Caco-2 (cell line): ENCODE data around the gene FOCAD. TPM values are rescaled to one million over a fixed set of nuclear protein-coding genes. Genes with fewer than 3 reads are reported as not detected.

Experiments
- BruUV-seq: library from RNA; stranded (reverse); fragments of 400-500 nt; replicated peaks from 2 replicates; lab custom pipeline; 2021; lab: Mats Ljungman, UMichigan
- CTCF ChIA-PET: fragments of 300-600 bp; sonication (Branson Sonifier 250); formaldehyde crosslinking; loops from one replicate; lab custom pipeline; 2022; ENCODE audit warnings: antibody characterized with exemption; lab: Charles Lee
- POLR2A ChIA-PET: fragments of 300-600 bp; sonication (Branson Sonifier 250); formaldehyde crosslinking; loops from one replicate; lab custom pipeline; 2022; ENCODE audit warnings: antibody characterized with exemption; lab: Charles Lee
- DNase-seq, 2 experiments: peaks; one replicate each; pipeline versions ENCODE4 v3.0.0 to v3.0.0-alpha.2; 2020 to 2022
- H3K27me3 ChIP-seq: replicated peaks from 2 replicates; pipeline ENCODE4 v1.6.0; 2011; ENCODE audit warnings: low read length; ENCODE audit not compliant: control insufficient read depth, insufficient read depth
- H3K36me3 ChIP-seq: 2 replicates; pipeline ENCODE4 v1.5.1; 2011; ENCODE audit warnings: low read length; ENCODE audit not compliant: control insufficient read depth, insufficient read depth
- H3K4me1 ChIP-seq: fragments of 250-450 bp; sonication (Bioruptor Pico); 2 replicates; pipeline ENCODE4 v1.5.1; 2020; ENCODE audit warnings: mild to moderate bottlenecking
- H3K4me3 ChIP-seq: 2 replicates; pipeline ENCODE4 v1.5.1; 2011; ENCODE audit warnings: low read depth, mild to moderate bottlenecking, control low read depth, low read length
- H3K9me3 ChIP-seq: fragments of 250-450 bp; sonication (Bioruptor Pico); 2 replicates; pipeline ENCODE4 v1.5.1; 2020; ENCODE audit warnings: mild to moderate bottlenecking, moderate library complexity
- H3K27ac Mint-ChIP-seq: one replicate; pipeline ENCODE4 v1.8.0; 2022; ENCODE audit warnings: mixed read lengths; ENCODE audit not compliant: unreplicated experiment
- H3K27me3 Mint-ChIP-seq: one replicate; pipeline ENCODE4 v1.8.0; 2022; ENCODE audit warnings: mixed read lengths; ENCODE audit not compliant: insufficient read depth, unreplicated experiment
- H3K36me3 Mint-ChIP-seq: one replicate; pipeline ENCODE4 v1.8.0; 2022; ENCODE audit warnings: mild to moderate bottlenecking, mixed read lengths; ENCODE audit not compliant: insufficient read depth, unreplicated experiment
- H3K4me1 Mint-ChIP-seq: one replicate; pipeline ENCODE4 v1.8.0; 2022; ENCODE audit warnings: low read depth, mixed read lengths; ENCODE audit not compliant: unreplicated experiment
- H3K4me3 Mint-ChIP-seq: one replicate; pipeline ENCODE4 v1.8.0; 2022; ENCODE audit warnings: mild to moderate bottlenecking, moderate library complexity, mixed read lengths; ENCODE audit not compliant: unreplicated experiment
- H3K9me3 Mint-ChIP-seq: one replicate; pipeline ENCODE4 v1.8.0; 2022; ENCODE audit warnings: mixed read lengths; ENCODE audit not compliant: unreplicated experiment
- CTCF ChIP-seq, 2 experiments: fragments of 200-600 bp in 1 of 2; IDR thresholded peaks; 1 replicate in 1 of 2; 2 replicates in 1 of 2; pipeline versions ENCODE4 v1.5.1 to v1.8.0; 2011 to 2022; ENCODE audit warnings: antibody characterized with exemption in 1 of 2, control low read depth in 1 of 2, inconsistent platforms in 1 of 2, low read depth in 1 of 2, low read length in 1 of 2, mild to moderate bottlenecking in 1 of 2, moderate library complexity in 1 of 2; ENCODE audit not compliant: insufficient read depth in 1 of 2, severe bottlenecking in 1 of 2, unreplicated experiment in 1 of 2
- intact Hi-C: fragments of 100-400 bp; cut with micrococcal nuclease; formaldehyde crosslinking; loops from one replicate; pipeline ENCODE4 v1.10.0; 2022; ENCODE audit not compliant: unreplicated experiment
- total RNA-seq: library from RNA; stranded (reverse); gene quantifications from 2 replicates; pipeline ENCODE4 v1.2.3, GENCODE V29; 2022

FOCAD gene
- total RNA-seq, 1 experiment from 2014 or later: 20.4 TPM

GRCh38 chr9:20643660-20644059 is 40.4 kb upstream of the FOCAD start:
- BruUV-seq: no TSS peak
- no peaks in the 10 kb centered on the region for H3K4me1 ChIP-seq
- H3K27me3 ChIP-seq: no peaks in the 10 kb centered on the region
- H3K9me3 Mint-ChIP-seq: no peaks in the 10 kb centered on the region
- no peaks in the 10 kb centered on the region for H3K36me3 ChIP-seq
- H3K27me3 Mint-ChIP-seq: no peaks in the 10 kb centered on the region
- H3K4me3 Mint-ChIP-seq: no peak overlapping the region
- TF ChIP-seq CTCF (IDR thresholded peaks at IDR 0.05; ENCODE audit: insufficient read depth in 1 of 2, low read depth in 1 of 2, low read length in 1 of 2, severe bottlenecking in 1 of 2, unreplicated experiment in 1 of 2): no peak
- peaks cover 7% of the 10 kb centered on the region for H3K4me1 Mint-ChIP-seq
- no peak overlapping the region for H3K4me3 ChIP-seq
- intact Hi-C loops: no loop called here
- ChIA-PET CTCF (no interaction called here), POLR2A (interaction anchor here (0.6 kb wide), 1 partner anchor 161 kb away, joined by 4 read pairs; no protein-coding TSS in a partner anchor)
- DNase-seq: no peak
- no peak overlapping the region for H3K27ac Mint-ChIP-seq
- no peaks in the 10 kb centered on the region for H3K36me3 Mint-ChIP-seq
- H3K9me3 ChIP-seq: no peaks in the 10 kb centered on the region

GRCh38 chr9:20646656-20647055 is 37.4 kb upstream of the FOCAD start:
- intact Hi-C loops: no loop called here
- H3K9me3 ChIP-seq: no peaks in the 10 kb centered on the region
- no peak for TF ChIP-seq CTCF (IDR thresholded peaks at IDR 0.05; ENCODE audit: insufficient read depth in 1 of 2, low read depth in 1 of 2, low read length in 1 of 2, severe bottlenecking in 1 of 2, unreplicated experiment in 1 of 2)
- DNase-seq: no peak
- no peaks in the 10 kb centered on the region for H3K36me3 ChIP-seq
- no peaks in the 10 kb centered on the region for H3K9me3 Mint-ChIP-seq
- H3K4me1 Mint-ChIP-seq: peaks cover 14% of the 10 kb centered on the region
- no peak overlapping the region for H3K27ac Mint-ChIP-seq
- H3K4me3 Mint-ChIP-seq: no peak overlapping the region
- no peaks in the 10 kb centered on the region for H3K36me3 Mint-ChIP-seq
- ChIA-PET POLR2A (no interaction called here), CTCF (no interaction called here)
- H3K27me3 ChIP-seq: no peaks in the 10 kb centered on the region
- H3K4me3 ChIP-seq: no peak overlapping the region
- no TSS peak for BruUV-seq
- H3K27me3 Mint-ChIP-seq: no peaks in the 10 kb centered on the region
- peaks cover 7% of the 10 kb centered on the region for H3K4me1 ChIP-seq

- Mint-ChIP-seq H3K9me3 (no peaks in the 10 kb centered on the region), H3K4me1 (peaks cover 7% of the 10 kb centered on the region), H3K27me3 (no peaks in the 10 kb centered on the region), H3K36me3 (no peaks in the 10 kb centered on the region), H3K4me3 (no peak overlapping the region), H3K27ac (no peak overlapping the region)
- POLR2A ChIA-PET: no interaction called here
- Histone ChIP-seq H3K36me3 (no peaks in the 10 kb centered on the region), H3K4me1 (peaks cover 7% of the 10 kb centered on the region), H3K4me3 (no peak overlapping the region), H3K9me3 (no peaks in the 10 kb centered on the region), H3K27me3 (no peaks in the 10 kb centered on the region)
- DNase-seq: no peak
- no peak for TF ChIP-seq CTCF (IDR thresholded peaks at IDR 0.05; ENCODE audit: insufficient read depth in 1 of 2, low read depth in 1 of 2, low read length in 1 of 2, severe bottlenecking in 1 of 2, unreplicated experiment in 1 of 2)
- no TSS peak for BruUV-seq
- intact Hi-C loops: no loop called here
- CTCF ChIA-PET: no interaction called here
Measured at GRCh38 chr9:20649381-20649780, 34.7 kb upstream of the FOCAD start.
